GM19452 (cell line): ENCODE measurements around the gene RABGAP1L.
"Not testable (repeated sequence)": the region's sequence is repeated elsewhere in the genome, so short reads cannot be mapped to it uniquely, and the experiment has no call there.

Experiments
- ATAC-seq: cut with Tn5 transposase; IDR thresholded peaks from one replicate; pipeline ENCODE4 v1.9.1; 2021; ENCODE audit not compliant: unreplicated experiment

The RABGAP1L gene

GRCh38 chr1:174789399-174789798 lies 630.1 kb downstream of the RABGAP1L start:
- ATAC-seq, result peak; percentile 80

GRCh38 chr1:174791863-174792262 lies 632.5 kb downstream of the RABGAP1L start:
- ATAC-seq, result no peak

GRCh38 chr1:174794861-174795260 lies 635.5 kb downstream of the RABGAP1L start:
- no peak for ATAC-seq

- no peak for ATAC-seq
Observed at GRCh38 chr1:174795806-174796205, 636.5 kb downstream of the RABGAP1L start.

- ATAC-seq, result no peak
Observed at GRCh38 chr1:174797398-174797797, 638.1 kb downstream of the RABGAP1L start.

- ATAC-seq, result no peak
Observed at GRCh38 chr1:174799136-174799479, 639.8 kb downstream of the RABGAP1L start.

GRCh38 chr1:174800216-174800851 lies 641.0 kb downstream of the RABGAP1L start:
- no peak for ATAC-seq

GRCh38 chr1:174800876-174801275 lies 641.6 kb downstream of the RABGAP1L start:
- no peak for ATAC-seq

GRCh38 chr1:174809755-174810280 lies 650.5 kb downstream of the RABGAP1L start:
- ATAC-seq, result no peak

- no peak for ATAC-seq
Observed at GRCh38 chr1:174812016-174812415, 652.7 kb downstream of the RABGAP1L start.

GRCh38 chr1:174812656-174813055 lies 653.3 kb downstream of the RABGAP1L start:
- no peak for ATAC-seq

- ATAC-seq, result peak; percentile 30
Observed at GRCh38 chr1:174815036-174815435, 655.7 kb downstream of the RABGAP1L start.

- peak; percentile 46 for ATAC-seq
Observed at GRCh38 chr1:174815474-174815908, 656.2 kb downstream of the RABGAP1L start.

GRCh38 chr1:174816621-174817020 lies 657.3 kb downstream of the RABGAP1L start:
- not testable (repeated sequence) for ATAC-seq

GRCh38 chr1:174818014-174818616 lies 658.8 kb downstream of the RABGAP1L start:
- peak; percentile 68 for ATAC-seq

GRCh38 chr1:174818951-174819350 lies 659.6 kb downstream of the RABGAP1L start:
- ATAC-seq, result no peak

- ATAC-seq, result no peak
Observed at GRCh38 chr1:174819596-174819995, 660.3 kb downstream of the RABGAP1L start.

GRCh38 chr1:174825127-174825526 lies 665.8 kb downstream of the RABGAP1L start:
- no peak for ATAC-seq

GRCh38 chr1:174825806-174826205 lies 666.5 kb downstream of the RABGAP1L start:
- no peak for ATAC-seq

GRCh38 chr1:174828264-174828663 lies 668.9 kb downstream of the RABGAP1L start:
- ATAC-seq, result no peak

- no peak for ATAC-seq
Observed at GRCh38 chr1:174829990-174830389, 670.7 kb downstream of the RABGAP1L start.

GRCh38 chr1:174836543-174836942 lies 677.2 kb downstream of the RABGAP1L start:
- ATAC-seq, result no peak

GRCh38 chr1:174837386-174837785 lies 678.1 kb downstream of the RABGAP1L start:
- no peak for ATAC-seq
